Thyroid gland (tissue), 4 donors: ENCODE measurements around the gene ZNF718. TPM values are rescaled to one million over a fixed set of nuclear protein-coding genes. Genes with fewer than 3 reads are reported as not detected.
"Not testable (repeated sequence)": the region's sequence is repeated elsewhere in the genome, so short reads cannot be mapped to it uniquely, and the experiment has no call there.

Experiments used
- DNase-seq, 2 donors: peaks; one replicate each; pipeline ENCODE4 v3.0.0-alpha.2; 2019
- H3K27ac ChIP-seq, 3 donors: fragments of 200-600 bp; sonication (generic); 1 replicate in 2 of 3; 2 replicates in 1 of 3; pipeline ENCODE4 v1.5.1; 2016 to 2019; ENCODE audit warnings: mild to moderate bottlenecking in 1 of 3, moderate library complexity in 1 of 3
- H3K27me3 ChIP-seq: fragments of 200-600 bp; sonication (generic); one replicate; pipeline ENCODE4 v1.5.1; 2019
- H3K36me3 ChIP-seq, 2 donors: fragments of 200-600 bp; sonication (generic); one replicate each; pipeline ENCODE4 v1.5.1; 2016 to 2019
- H3K4me1 ChIP-seq, 2 donors: fragments of 200-600 bp; sonication (generic); one replicate each; pipeline ENCODE4 v1.5.1; 2017 to 2019
- H3K4me3 ChIP-seq, 3 donors: fragments of 200-600 bp; sonication (generic); replicated peaks in 1 of 3; 1 replicate in 2 of 3; 2 replicates in 1 of 3; pipeline ENCODE4 v1.5.1; 2016; ENCODE audit warnings: mild to moderate bottlenecking in 1 of 3
- H3K9me3 ChIP-seq: fragments of 200-600 bp; sonication (generic); one replicate; pipeline ENCODE4 v1.5.1; 2017
- POLR2A ChIP-seq, 2 donors: fragments of 450-650 bp; IDR thresholded peaks; one replicate each; pipeline ENCODE4 v1.6.1; 2017; ENCODE audit warnings: antibody characterized with exemption in 2 of 2, mild to moderate bottlenecking in 2 of 2, moderate library complexity in 1 of 2
- WGBS, 2 donors: methylation state at CpG; one replicate each; pipeline ENCODE4 v1.1.5; 2017; 5-methylcytosine and 5-hydroxymethylcytosine counted together
- intact Hi-C: fragments of 100-400 bp; cut with DNase I; formaldehyde crosslinking; loops from one replicate; pipeline ENCODE4 v1.15.1; 2023
- total RNA-seq, 4 donors: library from RNA; depleted of rRNA; stranded (reverse); fragments of >200 nt; gene quantifications; one replicate each; pipeline ENCODE4 v1.2.3, GENCODE V29; 2016
- TF ChIP-seq, protein P1 (sequence below), 6 experiments: fragments of 200-600 bp in 3 of 6; fragments of 450-650 bp in 3 of 6; sonication (generic) in 3 of 6; IDR thresholded peaks; one replicate each; pipeline ENCODE4 v1.5.1; 2016 to 2019; ENCODE audit warnings: antibody characterized with exemption in 6 of 6, mild to moderate bottlenecking in 2 of 6, inconsistent platforms in 1 of 6, moderate library complexity in 1 of 6

Gene ZNF718
- total RNA-seq, 4 donors from 2014 or later: 13.7 to 30.4 (median 23.4) TPM

DNA sequence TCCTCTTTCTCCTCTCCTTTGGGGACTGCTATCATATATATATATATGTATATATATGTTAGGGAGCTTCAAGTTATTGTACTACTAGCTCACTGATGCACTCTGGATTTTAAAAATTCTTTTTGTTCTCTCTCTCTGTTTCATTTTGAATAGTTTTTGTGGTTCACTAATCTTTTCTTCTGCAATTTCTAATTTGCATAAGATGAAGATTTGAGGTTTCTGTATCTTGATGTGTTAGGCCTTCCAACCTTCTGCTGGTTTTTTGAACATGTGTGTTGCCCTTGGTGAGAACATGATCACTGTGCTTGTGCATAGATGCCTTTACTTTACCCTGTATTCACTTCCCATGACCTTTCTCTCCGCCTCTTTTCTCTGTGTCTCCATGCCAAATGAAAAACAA, 7.8 kb upstream of the ZNF718 start:
- DNase-seq: no peak
- H3K4me1 ChIP-seq: no peaks in the 10 kb centered on the region
- 90 to 98% methylated on average over 1 of the region's 1 CpG for WGBS, 2 donors
- TF ChIP-seq, protein P1, sequence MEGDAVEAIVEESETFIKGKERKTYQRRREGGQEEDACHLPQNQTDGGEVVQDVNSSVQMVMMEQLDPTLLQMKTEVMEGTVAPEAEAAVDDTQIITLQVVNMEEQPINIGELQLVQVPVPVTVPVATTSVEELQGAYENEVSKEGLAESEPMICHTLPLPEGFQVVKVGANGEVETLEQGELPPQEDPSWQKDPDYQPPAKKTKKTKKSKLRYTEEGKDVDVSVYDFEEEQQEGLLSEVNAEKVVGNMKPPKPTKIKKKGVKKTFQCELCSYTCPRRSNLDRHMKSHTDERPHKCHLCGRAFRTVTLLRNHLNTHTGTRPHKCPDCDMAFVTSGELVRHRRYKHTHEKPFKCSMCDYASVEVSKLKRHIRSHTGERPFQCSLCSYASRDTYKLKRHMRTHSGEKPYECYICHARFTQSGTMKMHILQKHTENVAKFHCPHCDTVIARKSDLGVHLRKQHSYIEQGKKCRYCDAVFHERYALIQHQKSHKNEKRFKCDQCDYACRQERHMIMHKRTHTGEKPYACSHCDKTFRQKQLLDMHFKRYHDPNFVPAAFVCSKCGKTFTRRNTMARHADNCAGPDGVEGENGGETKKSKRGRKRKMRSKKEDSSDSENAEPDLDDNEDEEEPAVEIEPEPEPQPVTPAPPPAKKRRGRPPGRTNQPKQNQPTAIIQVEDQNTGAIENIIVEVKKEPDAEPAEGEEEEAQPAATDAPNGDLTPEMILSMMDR (IDR thresholded peaks at IDR 0.05): no peak
- TF ChIP-seq POLR2A (IDR thresholded peaks at IDR 0.05): no peak
- H3K9me3 ChIP-seq: no peaks in the 10 kb centered on the region
- no peak overlapping the region for H3K4me3 ChIP-seq
- no peaks in the 10 kb centered on the region for H3K27me3 ChIP-seq
- intact Hi-C loops: no loop called here
- no peaks in the 10 kb centered on the region for H3K36me3 ChIP-seq
- H3K27ac ChIP-seq: no peak overlapping the region

DNA sequence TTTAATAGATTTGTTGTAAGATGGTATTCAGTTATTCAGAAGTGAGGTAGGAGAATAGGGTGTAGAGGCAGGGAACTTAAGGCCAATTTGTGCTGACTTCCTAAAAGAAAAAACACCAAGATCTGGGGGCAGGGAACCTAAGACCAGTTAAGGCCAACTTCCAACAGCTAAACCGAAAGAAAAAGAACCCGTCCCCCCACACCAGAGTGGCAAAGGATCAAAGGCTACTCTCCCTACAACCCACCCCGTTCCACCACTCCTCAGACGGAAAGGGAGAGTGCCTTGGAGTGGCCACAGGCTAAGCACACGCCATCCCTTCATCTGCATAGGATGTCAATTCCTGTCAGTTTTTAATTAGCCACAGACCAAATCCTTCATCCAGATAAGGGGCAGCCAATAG, 3.7 kb upstream of the ZNF718 start:
- H3K9me3 ChIP-seq: no peaks in the 10 kb centered on the region
- H3K27me3 ChIP-seq: no peaks in the 10 kb centered on the region
- H3K36me3 ChIP-seq: no peaks in the 10 kb centered on the region
- peaks cover 1 to 3% of the 10 kb centered on the region in 2 donors for H3K4me1 ChIP-seq
- H3K4me3 ChIP-seq: no peak overlapping the region
- H3K27ac ChIP-seq: no peak overlapping the region
- 69 to 73% methylated on average over 5 of the region's 5 CpGs for WGBS, 2 donors
- DNase-seq: no peak
- intact Hi-C loops: no loop called here
- TF ChIP-seq, protein P1 (IDR thresholded peaks at IDR 0.05): no peak
- TF ChIP-seq POLR2A (IDR thresholded peaks at IDR 0.05): no peak

DNA sequence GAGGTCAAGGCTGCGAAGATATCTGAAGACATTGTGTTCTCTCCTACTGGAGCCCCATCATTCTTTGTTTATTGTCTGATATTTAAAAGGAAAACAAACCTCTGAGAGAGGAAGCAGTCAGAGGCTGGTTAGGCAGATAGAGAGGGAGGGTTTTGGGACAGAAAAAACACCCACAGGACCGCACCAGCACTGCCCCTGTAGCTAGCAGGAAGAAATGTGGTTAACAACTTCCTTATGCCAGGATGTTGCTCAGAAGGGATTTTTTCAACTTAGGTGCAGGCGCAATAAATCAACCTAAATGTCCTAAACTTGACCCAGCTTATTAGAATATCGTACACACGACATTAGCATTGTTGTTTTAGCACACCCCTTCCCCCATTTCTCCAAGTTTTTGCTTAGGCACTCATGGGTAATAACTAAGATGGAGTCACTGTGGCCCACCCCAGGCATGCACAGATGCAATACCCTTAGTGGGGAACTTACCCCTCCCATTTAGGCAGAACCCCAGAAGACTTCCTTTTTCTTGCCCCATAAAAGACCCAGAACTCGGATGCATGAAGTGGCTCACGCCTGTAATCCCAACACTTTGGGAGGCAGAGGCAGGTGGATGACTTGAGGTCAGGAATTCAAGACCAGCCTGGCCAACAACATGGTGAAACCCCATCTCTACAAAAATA, 2.8 kb upstream of the ZNF718 start:
- H3K9me3 ChIP-seq: no peaks in the 10 kb centered on the region
- no peak for TF ChIP-seq POLR2A (IDR thresholded peaks at IDR 0.05)
- TF ChIP-seq, protein P1 (IDR thresholded peaks at IDR 0.05): no peak
- H3K27ac ChIP-seq: no peak overlapping the region
- H3K27me3 ChIP-seq: no peaks in the 10 kb centered on the region
- intact Hi-C loops: no loop called here
- no peaks in the 10 kb centered on the region for H3K36me3 ChIP-seq
- WGBS, 2 donors: 79 to 81% methylated on average over 7 of the region's 7 CpGs
- peaks cover 10% of the 10 kb centered on the region in 2 donors for H3K4me1 ChIP-seq
- H3K4me3 ChIP-seq: no peak overlapping the region
- DNase-seq: no peak

DNA sequence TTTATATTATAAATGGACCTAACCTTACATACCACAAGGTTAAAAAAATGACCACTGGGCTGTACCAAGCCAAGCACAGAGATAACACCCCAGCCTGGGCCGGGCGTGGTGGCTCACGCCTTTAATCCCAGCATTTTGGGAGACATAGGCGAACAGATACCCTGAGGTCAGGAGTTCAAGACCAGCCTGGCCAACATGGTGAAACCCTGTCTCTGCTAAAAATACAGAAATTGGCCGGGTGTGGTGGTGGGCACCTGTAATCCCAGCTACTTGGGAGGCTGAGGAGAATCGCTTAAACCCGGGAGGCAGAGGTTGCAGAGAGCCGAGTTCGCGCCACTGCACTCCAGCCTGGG, 403 bp upstream of the ZNF718 start:
- Histone ChIP-seq H3K4me3 (peak overlapping the region in 1 of 3 donors; percentile 88), H3K27ac (peak overlapping the region in 2 of 3 donors; percentile 78 to 92), H3K4me1 (peaks cover 10% of the 10 kb centered on the region in 2 donors)
- H3K27me3 ChIP-seq, H3K9me3 ChIP-seq, H3K36me3 ChIP-seq, intact Hi-C loops, DNase-seq: not testable (repeated sequence)
- WGBS, 2 donors: 46 to 47% methylated on average over 10 of the region's 10 CpGs

DNA sequence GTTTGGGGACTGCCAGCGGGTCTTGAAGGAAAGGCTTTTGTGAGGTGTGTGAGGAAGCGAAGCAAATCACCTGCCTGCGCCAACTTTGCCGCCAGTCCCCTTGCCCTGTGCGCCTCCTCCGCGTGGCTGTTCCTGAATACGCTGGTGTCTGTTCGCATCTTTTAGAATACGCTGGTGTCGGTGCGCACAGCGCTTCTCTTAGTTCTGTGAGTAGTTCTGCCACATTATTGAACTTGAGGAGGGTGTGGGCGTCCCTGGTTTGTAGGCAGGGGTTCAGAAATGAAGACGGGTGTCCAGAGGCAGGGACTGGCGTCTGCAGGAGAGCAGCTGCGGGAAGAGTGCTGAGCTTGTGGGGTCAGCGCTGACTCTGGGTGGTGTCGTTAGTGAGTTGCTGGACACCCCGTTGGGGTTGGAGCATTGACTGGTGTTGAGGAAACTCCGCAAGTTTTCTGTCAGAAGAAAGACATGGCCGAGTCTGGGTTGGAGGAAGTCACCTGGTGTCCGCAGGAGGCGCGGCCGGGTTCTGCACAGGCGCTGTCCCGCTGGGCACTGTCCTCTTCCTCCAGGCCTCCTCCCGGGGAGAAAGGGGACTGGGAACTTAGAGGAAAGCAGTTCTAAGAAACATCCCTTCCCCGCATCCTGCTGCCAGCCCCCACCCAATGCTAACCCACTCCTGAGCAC, 930 bp downstream of the ZNF718 start:
- intact Hi-C loops: no loop called here
- Histone ChIP-seq H3K36me3 (no peaks in the 10 kb centered on the region), H3K4me3 (peak overlapping the region; percentile 49 to 88 (median 86)), H3K27ac (peak overlapping the region; percentile 65 to 92 (median 78)), H3K27me3 (no peaks in the 10 kb centered on the region), H3K4me1 (peaks cover 10% of the 10 kb centered on the region in 2 donors), H3K9me3 (no peaks in the 10 kb centered on the region)
- TF ChIP-seq, protein P1 (IDR thresholded peaks at IDR 0.05): no peak
- TF ChIP-seq POLR2A (IDR thresholded peaks at IDR 0.05): peak in 1 of 2 donors; percentile 60
- 4 to 7% methylated on average over 28 to 30 of the region's 30 CpGs for WGBS, 2 donors
- DNase-seq: peak; percentile 71 to 74
